Activated CD4-positive, alpha-beta T cell treated with anti-CD3 and anti-CD28 coated beads, Interleukin-2, Interleukin-6, amounts not matched to agents 100 ng/mL and 50 ng/mL, durations not matched to agents 16 hours and 8 hours (primary cell): ENCODE measurements around the gene PITX2.

ENCODE experiments used
- DNase-seq: peaks from one replicate; pipeline ENCODE4 v3.0.0-alpha.2; 2020

PITX2 gene

GRCh38 chr4:110622841-110623717, at the start of gene PITX2:
TSS of gene PITX2 (minus strand) at chr4:110623077. CDS start at chr4:110622460, 617 bp downstream.
- peak; percentile 75 for DNase-seq

GRCh38 chr4:110671679-110672078, 48.8 kb upstream of the PITX2 start:
- DNase-seq = no peak

DNA sequence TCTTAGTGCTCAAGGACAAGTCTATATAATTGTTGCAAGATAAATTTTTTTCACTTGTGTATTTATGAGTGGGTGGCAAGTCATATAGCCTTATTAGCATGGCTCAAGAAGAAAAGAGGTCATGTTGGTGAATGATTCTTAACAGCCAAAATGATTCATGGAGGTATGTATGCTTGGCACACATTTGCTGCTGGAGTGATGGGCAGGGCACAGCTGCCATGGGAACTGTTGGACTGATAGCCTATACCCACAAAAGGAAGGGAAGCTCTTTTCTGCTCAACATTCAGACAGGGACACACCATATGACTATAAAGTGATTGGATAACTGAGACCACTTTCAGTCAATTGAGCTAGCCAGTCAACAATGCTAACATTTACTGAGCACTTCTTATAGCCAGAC, 46.8 kb upstream of the PITX2 start:
- no peak for DNase-seq

DNA sequence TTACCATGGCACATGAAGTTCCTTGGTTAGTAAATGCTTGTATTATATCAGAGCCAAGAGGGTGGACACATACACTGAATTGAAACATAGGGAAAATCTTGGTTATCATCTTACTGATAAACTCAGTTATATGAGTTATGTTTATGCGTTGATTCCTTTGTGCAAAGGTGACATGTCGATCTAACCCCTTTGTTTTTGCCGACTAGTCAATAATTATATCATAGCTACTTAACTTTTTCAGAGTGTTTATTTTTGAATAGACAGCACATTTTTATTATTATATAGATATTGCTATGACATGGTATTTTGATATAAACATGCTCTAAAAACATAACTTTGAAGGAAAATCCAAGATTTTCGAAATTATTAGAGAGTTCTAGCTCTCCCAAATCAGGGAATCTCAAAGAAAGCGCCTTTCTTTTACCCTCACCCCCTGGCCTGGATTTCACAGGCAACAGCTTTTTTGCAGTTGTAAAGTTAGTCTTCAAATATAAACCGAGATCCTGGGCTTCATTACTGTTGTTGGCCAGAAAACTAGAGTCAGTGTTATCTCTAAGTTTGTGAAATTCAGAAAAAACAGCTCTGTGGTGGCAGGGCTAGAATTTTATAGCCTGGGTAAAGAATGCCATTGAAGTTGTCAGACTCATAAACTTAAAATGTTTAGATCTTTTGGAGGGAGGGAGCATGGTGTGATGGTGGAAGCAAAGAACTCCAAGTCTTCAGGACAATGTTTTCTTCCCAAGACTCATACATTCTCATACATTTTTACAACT, 45.8 kb upstream of the PITX2 start:
- DNase-seq = no peak

- DNase-seq = no peak
Observed at GRCh38 chr4:110667670-110668069, 44.8 kb upstream of the PITX2 start.

GRCh38 chr4:110666030-110666429, 43.2 kb upstream of the PITX2 start:
- no peak for DNase-seq

- no peak for DNase-seq
Observed at GRCh38 chr4:110663738-110664444, 41.0 kb upstream of the PITX2 start.

DNA sequence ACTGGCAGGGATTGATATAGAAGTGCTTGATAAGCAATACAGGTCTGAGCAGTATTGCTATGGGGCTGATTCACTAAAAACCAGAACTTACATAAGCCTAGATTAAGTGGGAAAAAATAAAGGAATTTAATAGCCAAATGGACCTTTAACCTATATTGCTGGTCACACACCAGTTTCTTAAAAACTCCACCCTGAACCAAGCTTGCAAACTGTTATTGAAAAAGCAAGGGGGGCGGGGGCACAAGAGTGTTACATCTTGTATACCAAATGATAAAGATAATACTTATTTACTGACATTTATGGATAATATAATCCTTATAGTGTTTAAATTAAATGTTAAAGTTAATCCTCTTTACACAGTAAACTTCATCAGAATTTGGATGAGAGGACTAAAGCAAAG, 40.3 kb upstream of the PITX2 start:
- DNase-seq = no peak

DNA sequence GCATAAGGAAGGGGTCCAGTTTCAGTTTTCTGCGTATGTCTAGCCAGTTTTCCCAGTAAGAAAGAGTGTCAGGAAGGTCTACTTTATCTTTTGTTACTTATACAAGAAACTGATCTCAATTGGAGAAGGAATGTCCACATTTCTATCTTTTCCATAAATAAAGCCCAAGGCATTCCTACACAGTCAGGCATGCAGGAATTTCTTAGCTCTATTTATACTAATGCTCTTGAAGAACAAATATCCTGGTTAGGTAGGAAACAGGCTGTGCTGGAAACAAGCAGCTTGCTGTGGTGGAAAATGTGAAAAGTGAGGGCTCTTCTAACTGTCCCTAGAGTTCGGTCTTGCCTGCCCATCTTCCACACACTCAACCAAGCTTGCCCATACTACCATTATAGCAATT, 37.9 kb upstream of the PITX2 start:
- no peak for DNase-seq

GRCh38 chr4:110654254-110654635, 31.4 kb upstream of the PITX2 start:
- DNase-seq = no peak

- no peak for DNase-seq
Observed at GRCh38 chr4:110653321-110654253, 30.7 kb upstream of the PITX2 start.

- DNase-seq = no peak
Observed at GRCh38 chr4:110644008-110644407, 21.1 kb upstream of the PITX2 start.

GRCh38 chr4:110643096-110643495, 20.2 kb upstream of the PITX2 start:
- DNase-seq = no peak

GRCh38 chr4:110641218-110641617, 18.3 kb upstream of the PITX2 start:
- DNase-seq = no peak

DNA sequence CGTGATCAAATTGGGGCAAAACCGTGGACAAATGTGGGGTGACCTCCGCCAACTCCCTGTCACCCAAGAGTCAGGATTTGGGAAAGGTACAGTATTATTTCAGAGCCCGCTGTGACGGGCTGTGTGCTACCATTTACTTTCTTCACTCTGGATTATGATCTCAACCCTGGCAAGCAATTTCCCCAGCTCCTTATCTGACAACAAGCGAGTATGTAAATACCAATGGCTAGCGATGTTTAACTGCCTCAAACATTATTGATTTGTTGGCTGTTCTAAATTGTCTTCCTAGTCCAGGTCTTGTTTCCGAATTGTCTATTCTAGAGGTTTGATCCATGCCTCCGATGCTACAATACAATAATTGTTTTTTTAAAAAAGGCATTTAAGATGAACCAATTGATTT, 17.7 kb upstream of the PITX2 start:
- no peak for DNase-seq

GRCh38 chr4:110639207-110640090, 16.6 kb upstream of the PITX2 start:
- DNase-seq = no peak

DNA sequence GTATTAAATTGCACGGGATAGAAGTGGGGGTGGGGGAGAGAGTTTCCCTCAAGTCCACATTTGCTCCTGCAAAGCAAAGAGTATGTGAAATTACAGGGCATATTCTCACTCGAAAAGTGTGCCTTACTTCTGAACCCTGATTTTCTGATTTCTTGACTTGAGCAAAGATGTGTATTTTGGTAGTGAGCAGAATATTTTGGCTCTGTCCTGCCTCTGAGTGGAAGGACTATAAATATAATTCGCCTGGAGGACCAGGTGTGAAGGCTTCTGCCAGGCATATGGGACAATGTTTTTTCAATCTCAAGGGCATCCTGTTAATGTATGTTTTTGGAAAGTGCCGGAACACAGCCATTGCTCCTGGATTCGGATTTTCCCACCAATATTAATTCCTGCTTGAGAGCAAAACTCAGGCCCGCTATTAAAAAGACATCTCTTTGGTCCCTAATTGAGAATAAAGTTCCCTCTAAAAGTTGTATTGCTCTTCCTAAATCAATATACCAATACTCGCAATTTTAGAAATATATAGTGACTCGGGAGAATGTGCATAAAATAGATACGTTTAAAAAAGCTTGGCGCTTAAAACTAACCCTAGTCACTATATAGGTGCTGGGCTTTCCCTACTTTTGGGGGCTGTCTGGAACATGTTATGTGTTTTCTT, 15.3 kb upstream of the PITX2 start:
- DNase-seq = no peak

DNA sequence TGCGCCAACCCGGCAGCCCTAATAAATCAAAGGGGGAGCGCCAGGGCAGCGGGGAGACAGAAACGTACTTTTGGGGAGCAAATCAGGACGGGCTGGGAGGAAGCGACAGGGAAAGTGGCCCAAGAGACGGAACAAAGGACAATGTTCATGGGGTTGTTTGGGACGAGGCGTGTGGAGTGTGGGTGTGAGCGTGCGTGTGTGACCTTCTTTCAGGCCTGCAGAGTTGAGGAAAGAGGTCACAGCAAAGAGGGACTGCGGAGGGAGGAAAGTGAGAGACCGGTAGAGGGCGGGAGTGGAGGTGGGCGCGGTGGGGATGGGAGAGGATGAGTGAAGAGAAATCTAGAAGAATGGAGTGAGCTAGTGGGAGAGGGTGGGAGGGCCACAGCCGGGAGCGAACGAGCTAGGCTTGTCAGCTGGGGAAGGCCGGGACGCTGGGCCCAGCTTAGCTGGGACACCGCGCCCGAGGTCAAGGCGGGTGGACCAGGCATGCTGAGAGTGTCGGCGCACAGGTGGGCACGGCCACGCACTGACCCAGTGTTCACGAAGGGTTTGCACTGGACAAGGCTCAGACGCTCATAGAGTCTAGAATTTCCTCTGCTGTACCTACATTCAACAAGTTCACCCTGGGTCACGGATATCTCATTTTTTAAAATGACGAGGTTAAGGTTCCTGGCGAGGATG, 14.7 kb upstream of the PITX2 start:
- DNase-seq = no peak

DNA sequence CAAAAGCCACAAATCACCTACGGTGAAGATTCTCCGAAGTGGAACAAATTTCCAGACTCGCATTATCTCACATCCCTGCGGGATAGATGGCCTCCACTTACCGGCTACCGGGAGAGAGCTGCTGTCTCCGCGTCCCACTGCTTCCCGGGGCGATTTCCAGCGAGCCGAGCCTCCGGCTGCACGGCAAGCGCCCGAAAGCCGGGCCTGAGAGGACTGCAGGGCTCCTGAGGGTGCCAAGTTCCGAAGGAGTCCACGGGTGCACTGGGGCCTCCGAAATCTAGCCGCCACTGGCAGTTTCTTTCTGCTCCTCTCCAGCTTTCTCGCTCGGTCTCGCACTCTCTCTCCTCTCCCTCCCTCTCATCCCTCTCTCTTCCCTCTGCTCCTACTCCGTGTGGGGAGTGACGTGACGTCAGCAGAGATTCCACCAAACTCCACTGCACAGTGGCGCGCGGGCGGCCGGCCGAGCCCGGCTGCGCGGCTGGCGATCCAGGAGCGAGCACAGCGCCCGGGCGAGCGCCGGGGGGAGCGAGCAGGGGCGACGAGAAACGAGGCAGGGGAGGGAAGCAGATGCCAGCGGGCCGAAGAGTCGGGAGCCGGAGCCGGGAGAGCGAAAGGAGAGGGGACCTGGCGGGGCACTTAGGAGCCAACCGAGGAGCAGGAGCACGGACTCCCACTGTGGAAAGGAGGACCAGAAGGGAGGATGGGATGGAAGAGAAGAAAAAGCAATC, 14.0 kb upstream of the PITX2 start:
- no peak for DNase-seq
